ENCODE results near the gene HBM.
A peak's percentile ranks its signal among the peaks of the same experiment; 100 is the strongest.
"Not testable (repeated sequence)": the region's sequence is repeated elsewhere in the genome, so short reads cannot be mapped to it uniquely, and the experiment has no call there.

Gene HBM

DNA sequence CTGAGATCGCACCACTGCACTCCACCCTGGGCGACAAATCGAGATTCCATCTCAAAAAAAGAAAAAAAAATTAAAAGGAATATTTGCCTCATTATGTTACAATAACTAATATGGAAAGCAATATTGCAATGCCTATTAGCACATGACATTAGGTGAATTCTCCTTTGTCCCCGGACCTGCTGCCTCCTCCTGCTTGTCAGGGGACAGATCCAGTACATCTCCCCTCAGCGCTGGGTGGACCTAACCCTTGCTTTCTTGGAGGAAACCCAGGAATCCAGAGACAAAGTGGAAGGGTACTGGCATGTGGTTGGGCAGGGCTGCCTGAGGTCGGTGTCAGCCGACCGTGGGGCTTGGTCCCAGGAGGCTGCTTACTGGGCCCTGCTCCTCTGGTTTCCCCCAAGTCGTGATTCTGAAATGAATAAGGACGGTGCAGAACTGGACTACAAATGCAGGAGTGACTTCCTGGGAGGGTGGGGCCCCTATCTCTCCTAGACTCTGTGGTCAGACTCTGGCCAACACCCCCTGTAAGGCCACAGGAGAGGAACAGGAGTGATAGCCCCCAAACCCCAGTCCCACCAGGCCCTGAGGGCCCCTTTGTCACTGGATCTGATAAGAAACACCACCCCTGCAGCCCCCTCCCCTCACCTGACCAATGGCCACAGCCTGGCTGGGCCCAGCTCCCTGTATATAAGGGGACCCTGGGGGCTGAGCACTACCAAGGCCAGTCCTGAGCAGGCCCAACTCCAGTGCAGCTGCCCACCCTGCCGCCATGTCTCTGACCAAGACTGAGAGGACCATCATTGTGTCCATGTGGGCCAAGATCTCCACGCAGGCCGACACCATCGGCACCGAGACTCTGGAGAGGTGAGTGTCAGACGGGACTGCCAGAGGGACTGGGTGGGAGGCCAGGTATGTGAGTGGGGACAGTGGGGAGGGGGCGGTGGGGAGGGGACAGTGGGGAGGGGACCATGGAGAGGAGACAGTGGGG is 13.3 kb upstream of the HBM start, which contains the start of gene HBZ:
Gene HBZ (plus strand): TSS at position 504 of the 988 bp plus-strand sequence. CDS start 266 bp downstream, at position 770.
- Histone ChIP-seq H3K27me3 (ENCODE audit: insufficient read depth, low read depth, severe bottlenecking) (no peaks in the 10 kb centered on the region), H3K27ac (no peak within 1 kb of the TSS), H3K4me3 (ENCODE audit: low read depth, low read length) (no peak within 1 kb of the TSS), H3K36me3 (no peaks in the 10 kb centered on the region), H3K9me3 (ENCODE audit: severe bottlenecking) (no peaks in the 10 kb centered on the region)
- no peak for DNase-seq
- TF ChIP-seq, protein P1, sequence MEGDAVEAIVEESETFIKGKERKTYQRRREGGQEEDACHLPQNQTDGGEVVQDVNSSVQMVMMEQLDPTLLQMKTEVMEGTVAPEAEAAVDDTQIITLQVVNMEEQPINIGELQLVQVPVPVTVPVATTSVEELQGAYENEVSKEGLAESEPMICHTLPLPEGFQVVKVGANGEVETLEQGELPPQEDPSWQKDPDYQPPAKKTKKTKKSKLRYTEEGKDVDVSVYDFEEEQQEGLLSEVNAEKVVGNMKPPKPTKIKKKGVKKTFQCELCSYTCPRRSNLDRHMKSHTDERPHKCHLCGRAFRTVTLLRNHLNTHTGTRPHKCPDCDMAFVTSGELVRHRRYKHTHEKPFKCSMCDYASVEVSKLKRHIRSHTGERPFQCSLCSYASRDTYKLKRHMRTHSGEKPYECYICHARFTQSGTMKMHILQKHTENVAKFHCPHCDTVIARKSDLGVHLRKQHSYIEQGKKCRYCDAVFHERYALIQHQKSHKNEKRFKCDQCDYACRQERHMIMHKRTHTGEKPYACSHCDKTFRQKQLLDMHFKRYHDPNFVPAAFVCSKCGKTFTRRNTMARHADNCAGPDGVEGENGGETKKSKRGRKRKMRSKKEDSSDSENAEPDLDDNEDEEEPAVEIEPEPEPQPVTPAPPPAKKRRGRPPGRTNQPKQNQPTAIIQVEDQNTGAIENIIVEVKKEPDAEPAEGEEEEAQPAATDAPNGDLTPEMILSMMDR (IDR thresholded peaks at IDR 0.05; ENCODE audit: low read depth, low read length), result no peak

DNA sequence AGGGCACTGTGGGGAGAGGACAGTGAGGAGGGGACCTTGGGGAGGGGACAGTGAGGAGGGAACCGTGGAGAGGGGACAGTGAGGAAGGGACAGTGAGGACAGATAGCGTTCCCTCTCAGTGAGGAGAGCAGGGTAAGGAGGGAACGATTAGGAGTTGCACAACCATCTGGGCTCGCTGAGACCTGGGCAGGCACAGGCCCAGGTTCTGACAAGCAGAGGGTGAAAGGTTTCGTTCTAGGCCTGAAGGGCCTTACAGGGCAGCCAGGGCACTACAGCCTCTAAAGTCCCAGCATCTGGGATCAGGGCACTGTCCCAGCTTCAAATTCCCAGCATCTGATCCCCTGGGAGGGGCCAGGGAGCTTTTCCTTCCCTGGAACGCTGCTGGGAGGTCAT is 12.7 kb upstream of the HBM start:
- H3K9me3 ChIP-seq (ENCODE audit: severe bottlenecking); H3K4me3 ChIP-seq (ENCODE audit: low read depth, low read length); H3K36me3 ChIP-seq; H3K27ac ChIP-seq; H3K27me3 ChIP-seq (ENCODE audit: insufficient read depth, low read depth, severe bottlenecking); DNase-seq: not testable (repeated sequence)

DNA sequence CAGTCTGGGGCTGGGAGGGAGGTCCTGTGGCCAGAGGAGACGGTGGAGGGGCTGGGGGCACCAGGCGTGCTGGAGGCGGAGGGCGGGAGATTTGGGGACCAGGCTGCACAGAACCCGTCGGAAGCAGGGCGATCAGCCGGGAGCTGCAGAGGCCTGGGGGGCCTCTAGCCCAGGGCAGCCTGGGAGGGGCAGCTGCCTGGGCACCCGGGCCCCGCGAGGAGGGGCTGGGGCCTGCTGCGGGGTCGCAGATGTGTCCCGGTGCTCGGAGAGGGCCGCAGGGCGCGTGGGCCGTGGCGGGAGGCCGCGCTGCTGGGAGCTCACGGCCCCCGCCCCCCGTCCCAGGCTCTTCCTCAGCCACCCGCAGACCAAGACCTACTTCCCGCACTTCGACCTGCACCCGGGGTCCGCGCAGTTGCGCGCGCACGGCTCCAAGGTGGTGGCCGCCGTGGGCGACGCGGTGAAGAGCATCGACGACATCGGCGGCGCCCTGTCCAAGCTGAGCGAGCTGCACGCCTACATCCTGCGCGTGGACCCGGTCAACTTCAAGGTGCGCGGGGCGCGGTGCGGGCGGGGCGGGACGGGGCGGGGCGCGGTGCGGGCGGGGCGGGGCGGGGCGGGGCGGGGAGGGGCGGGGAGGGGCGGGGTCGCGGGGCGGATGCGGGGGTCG is 12.1 kb upstream of the HBM start:
- not testable (repeated sequence) for H3K9me3 ChIP-seq (ENCODE audit: severe bottlenecking); DNase-seq; H3K4me3 ChIP-seq (ENCODE audit: low read depth, low read length); H3K27me3 ChIP-seq (ENCODE audit: insufficient read depth, low read depth, severe bottlenecking); H3K27ac ChIP-seq; H3K36me3 ChIP-seq

DNA sequence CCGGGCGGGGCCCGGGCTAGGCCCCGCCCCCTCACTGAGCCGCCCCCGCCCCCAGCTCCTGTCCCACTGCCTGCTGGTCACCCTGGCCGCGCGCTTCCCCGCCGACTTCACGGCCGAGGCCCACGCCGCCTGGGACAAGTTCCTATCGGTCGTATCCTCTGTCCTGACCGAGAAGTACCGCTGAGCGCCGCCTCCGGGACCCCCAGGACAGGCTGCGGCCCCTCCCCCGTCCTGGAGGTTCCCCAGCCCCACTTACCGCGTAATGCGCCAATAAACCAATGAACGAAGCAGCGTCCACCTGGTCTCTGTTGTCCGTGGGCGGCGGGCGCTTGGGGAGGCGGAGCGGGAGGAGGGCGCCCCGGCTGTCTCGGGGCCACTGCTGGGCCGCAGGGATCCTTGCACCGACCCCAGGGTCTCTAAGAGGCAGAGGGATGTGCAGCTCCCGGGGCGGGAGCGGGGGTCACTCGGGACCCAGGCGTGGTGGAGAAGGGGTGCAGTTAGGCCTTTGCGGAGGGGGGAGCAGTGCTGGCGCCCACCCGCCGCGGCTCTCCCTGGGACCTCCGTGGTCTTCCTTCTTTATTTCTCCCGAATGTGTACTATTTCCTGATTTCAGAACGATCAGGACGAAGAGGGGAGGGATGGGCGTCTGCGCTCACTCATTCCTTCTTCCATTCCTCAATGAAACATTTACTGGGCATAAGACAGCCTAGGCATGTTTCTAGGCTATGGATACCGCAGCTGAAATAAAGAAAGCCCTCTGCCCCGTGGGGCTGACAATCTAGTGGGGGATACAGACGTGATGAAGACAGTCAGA is 11.4 kb upstream of the HBM start:
- H3K27ac ChIP-seq, result peak overlapping the region; percentile 41; the same call in 1 of the 2 replicates
- no peaks in the 10 kb centered on the region for H3K27me3 ChIP-seq (ENCODE audit: insufficient read depth, low read depth, severe bottlenecking)
- TF ChIP-seq, protein P1 (IDR thresholded peaks at IDR 0.05; ENCODE audit: low read depth, low read length), result no peak
- peak; percentile 31 for DNase-seq
- H3K36me3 ChIP-seq, result no peaks in the 10 kb centered on the region
- H3K9me3 ChIP-seq (ENCODE audit: severe bottlenecking), result no peaks in the 10 kb centered on the region
- H3K4me3 ChIP-seq (ENCODE audit: low read depth, low read length), result peak overlapping the region; percentile 37

DNA sequence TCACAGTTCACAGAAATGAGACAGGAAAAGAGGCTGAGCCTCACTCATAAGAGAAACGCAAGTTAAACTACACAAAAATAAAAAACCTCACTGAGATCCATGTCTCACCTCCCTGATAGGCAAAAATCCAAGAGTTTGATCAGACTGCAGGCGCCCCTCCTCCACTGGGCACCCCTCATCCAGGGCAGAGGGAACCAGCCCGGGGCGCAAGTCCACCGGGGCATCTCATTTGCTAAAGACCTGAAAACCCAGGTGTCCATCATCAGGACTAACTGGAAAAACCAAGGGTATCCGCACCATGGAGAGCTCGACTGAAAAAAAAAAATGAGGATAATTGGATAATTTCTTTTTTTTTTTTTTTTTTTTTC is 10.8 kb upstream of the HBM start:
- no peak overlapping the region for H3K27ac ChIP-seq
- no peaks in the 10 kb centered on the region for H3K9me3 ChIP-seq (ENCODE audit: severe bottlenecking)
- no peaks in the 10 kb centered on the region for H3K36me3 ChIP-seq
- TF ChIP-seq, protein P1 (IDR thresholded peaks at IDR 0.05; ENCODE audit: low read depth, low read length), result no peak
- no peak for DNase-seq
- peak overlapping the region; percentile 37 for H3K4me3 ChIP-seq (ENCODE audit: low read depth, low read length)
- no peaks in the 10 kb centered on the region for H3K27me3 ChIP-seq (ENCODE audit: insufficient read depth, low read depth, severe bottlenecking)

DNA sequence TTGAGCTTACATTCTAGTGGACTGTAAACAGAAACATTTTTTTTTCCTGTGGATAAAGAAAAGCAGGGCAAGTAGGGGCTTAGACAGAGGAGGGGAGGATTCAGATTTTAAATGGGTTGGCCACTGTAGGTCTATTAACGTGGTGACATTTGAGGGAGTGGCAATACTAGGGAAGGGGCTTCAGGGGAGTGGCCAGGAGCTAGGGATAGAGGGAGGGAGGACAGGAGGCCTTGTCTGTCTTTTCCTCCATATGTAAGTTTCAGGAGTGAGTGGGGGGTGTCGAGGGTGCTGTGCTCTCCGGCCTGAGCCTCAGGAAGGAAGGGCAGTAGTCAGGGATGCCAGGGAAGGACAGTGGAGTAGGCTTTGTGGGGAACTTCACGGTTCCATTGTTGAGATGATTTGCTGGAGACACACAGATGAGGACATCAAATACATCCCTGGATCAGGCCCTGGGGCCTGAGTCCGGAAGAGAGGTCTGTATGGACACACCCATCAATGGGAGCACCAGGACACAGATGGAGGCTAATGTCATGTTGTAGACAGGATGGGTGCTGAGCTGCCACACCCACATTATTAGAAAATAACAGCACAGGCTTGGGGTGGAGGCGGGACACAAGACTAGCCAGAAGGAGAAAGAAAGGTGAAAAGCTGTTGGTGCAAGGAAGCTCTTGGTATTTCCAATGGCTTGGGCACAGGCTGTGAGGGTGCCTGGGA is 6.5 kb upstream of the HBM start:
- Histone ChIP-seq H3K27me3 (ENCODE audit: insufficient read depth, low read depth, severe bottlenecking) (no peaks in the 10 kb centered on the region), H3K4me3 (ENCODE audit: low read depth, low read length) (no peak overlapping the region), H3K27ac (no peak overlapping the region), H3K36me3 (no peaks in the 10 kb centered on the region), H3K9me3 (ENCODE audit: severe bottlenecking) (no peaks in the 10 kb centered on the region)
- TF ChIP-seq, protein P1 (IDR thresholded peaks at IDR 0.05; ENCODE audit: low read depth, low read length), result no peak
- DNase-seq, result no peak

DNA sequence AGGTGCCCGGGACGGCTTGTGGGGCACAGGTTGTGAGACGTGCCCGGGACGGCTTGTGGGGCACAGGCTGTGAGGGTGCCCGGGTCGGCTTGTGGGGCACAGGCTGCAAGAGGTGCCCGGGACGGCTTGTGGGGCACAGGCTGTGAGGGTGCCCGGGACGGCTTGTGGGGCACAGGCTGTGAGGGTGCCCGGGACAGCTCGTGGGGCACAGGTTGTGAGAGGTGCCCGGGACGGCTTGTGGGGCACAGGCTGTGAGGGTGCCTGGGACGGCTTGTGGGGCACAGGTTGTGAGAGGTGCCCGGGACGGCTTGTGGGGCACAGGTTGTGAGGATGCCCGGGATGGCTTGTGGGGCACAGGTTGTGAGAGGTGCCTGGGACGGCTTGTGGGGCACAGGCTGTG is 5.5 kb upstream of the HBM start:
- not testable (repeated sequence) for H3K9me3 ChIP-seq (ENCODE audit: severe bottlenecking); H3K27me3 ChIP-seq (ENCODE audit: insufficient read depth, low read depth, severe bottlenecking); H3K36me3 ChIP-seq; DNase-seq; H3K4me3 ChIP-seq (ENCODE audit: low read depth, low read length); H3K27ac ChIP-seq
